Mesothelial cell of epicardium (in vitro differentiated cells): ENCODE measurements around the gene ST6GAL1. TPM values are rescaled to one million over a fixed set of nuclear protein-coding genes. Genes with fewer than 3 reads are reported as not detected.

Experiments
- DNase-seq, 2 experiments: peaks; one replicate each; pipeline ENCODE4 v3.0.0; 2021; ENCODE audit warnings: low spot score in 2 of 2; ENCODE audit not compliant: unreplicated experiment in 2 of 2
- H3K27ac Mint-ChIP-seq: 2 replicates; pipeline ENCODE4 v1.8.0; 2021; ENCODE audit warnings: mixed read lengths
- H3K27me3 Mint-ChIP-seq: 2 replicates; pipeline ENCODE4 v1.8.0; 2021; ENCODE audit warnings: low read depth, mixed read lengths
- H3K36me3 Mint-ChIP-seq: 2 replicates; pipeline ENCODE4 v1.8.0; 2021; ENCODE audit warnings: mixed read lengths
- H3K4me1 Mint-ChIP-seq: 2 replicates; pipeline ENCODE4 v1.8.0; 2021; ENCODE audit warnings: mixed read lengths
- H3K4me3 Mint-ChIP-seq: 2 replicates; pipeline ENCODE4 v1.8.0; 2021; ENCODE audit warnings: mild to moderate bottlenecking, moderate library complexity, mixed read lengths
- H3K9me3 Mint-ChIP-seq: 2 replicates; pipeline ENCODE4 v1.8.0; 2021; ENCODE audit warnings: mixed read lengths
- CTCF ChIP-seq: fragments of 200-600 bp; sonication (generic); IDR thresholded peaks from one replicate; pipeline ENCODE4 v1.5.0; 2021; ENCODE audit warnings: antibody characterized with exemption; ENCODE audit not compliant: unreplicated experiment
- total RNA-seq: library from RNA; stranded (reverse); gene quantifications from 3 replicates; pipeline ENCODE4 v1.2.1, GENCODE V29; 2021

ST6GAL1 gene
- total RNA-seq, 1 donor from 2014 or later = 50.3 TPM

- peaks cover 29% of the 10 kb centered on the region for H3K36me3 Mint-ChIP-seq
These were observed 50.7 kb downstream of the ST6GAL1 start for GRCh38 chr3:186980989-186981388.

GRCh38 chr3:186983659-186984058 lies 53.3 kb downstream of the ST6GAL1 start:
- no peak overlapping the region for H3K4me3 Mint-ChIP-seq
- no peak for DNase-seq
- no peak for TF ChIP-seq CTCF
- no peak overlapping the region for H3K27ac Mint-ChIP-seq
- H3K4me1 Mint-ChIP-seq = peaks cover 2% of the 10 kb centered on the region
- no peaks in the 10 kb centered on the region for H3K9me3 Mint-ChIP-seq
- H3K27me3 Mint-ChIP-seq = no peaks in the 10 kb centered on the region
- peaks cover 30% of the 10 kb centered on the region for H3K36me3 Mint-ChIP-seq

More at GRCh38 chr3:186980989-186981388, 50.7 kb downstream of the ST6GAL1 start:
- no peak for DNase-seq
- no peak overlapping the region for H3K4me3 Mint-ChIP-seq
- H3K27ac Mint-ChIP-seq = no peak overlapping the region
- TF ChIP-seq CTCF = no peak
- H3K27me3 Mint-ChIP-seq = no peaks in the 10 kb centered on the region
- H3K4me1 Mint-ChIP-seq = peaks cover 12% of the 10 kb centered on the region
- H3K9me3 Mint-ChIP-seq = no peaks in the 10 kb centered on the region

- no peak overlapping the region for H3K4me3 Mint-ChIP-seq
- H3K9me3 Mint-ChIP-seq = no peaks in the 10 kb centered on the region
- TF ChIP-seq CTCF = no peak
- no peaks in the 10 kb centered on the region for H3K27me3 Mint-ChIP-seq
- H3K27ac Mint-ChIP-seq = no peak overlapping the region
- no peak for DNase-seq
- H3K4me1 Mint-ChIP-seq = peaks cover 2% of the 10 kb centered on the region
- peaks cover 30% of the 10 kb centered on the region for H3K36me3 Mint-ChIP-seq
These were observed 53.7 kb downstream of the ST6GAL1 start for GRCh38 chr3:186984064-186984463.

GRCh38 chr3:186985661-186986364 lies 55.5 kb downstream of the ST6GAL1 start:
- TF ChIP-seq CTCF = no peak
- H3K4me3 Mint-ChIP-seq = no peak overlapping the region
- H3K4me1 Mint-ChIP-seq = peaks cover 2% of the 10 kb centered on the region
- DNase-seq = no peak
- H3K36me3 Mint-ChIP-seq = peaks cover 29% of the 10 kb centered on the region
- no peak overlapping the region for H3K27ac Mint-ChIP-seq
- H3K27me3 Mint-ChIP-seq = no peaks in the 10 kb centered on the region
- H3K9me3 Mint-ChIP-seq = no peaks in the 10 kb centered on the region

- Mint-ChIP-seq H3K27me3 (no peaks in the 10 kb centered on the region), H3K9me3 (no peaks in the 10 kb centered on the region), H3K4me3 (no peak overlapping the region), H3K36me3 (peaks cover 32% of the 10 kb centered on the region), H3K4me1 (peaks cover 2% of the 10 kb centered on the region), H3K27ac (no peak overlapping the region)
- DNase-seq = no peak
- no peak for TF ChIP-seq CTCF
These were observed 56.1 kb downstream of the ST6GAL1 start for GRCh38 chr3:186986406-186986805.
